Measurements from ENCODE around the gene COL18A1. TPM values are rescaled to one million over a fixed set of nuclear protein-coding genes. Genes with fewer than 3 reads are reported as not detected.
"Not testable (repeated sequence)": the region's sequence is repeated elsewhere in the genome, so short reads cannot be mapped to it uniquely, and the experiment has no call there.

The COL18A1 gene
- total RNA-seq, 1 donor: 8.6 TPM

- no peak overlapping the region for H3K4me3 ChIP-seq (ENCODE audit: low read length)
- no peaks in the 10 kb centered on the region for H3K9me3 ChIP-seq (ENCODE audit: low read depth, low read length)
- H3K27me3 ChIP-seq (ENCODE audit: insufficient read depth, low read length): no peaks in the 10 kb centered on the region
- peaks cover 12% of the 10 kb centered on the region for H3K4me1 ChIP-seq (ENCODE audit: insufficient read depth, low read length)
Observed at GRCh38 chr21:45439161-45439872, 34.4 kb downstream of the COL18A1 start.

GRCh38 chr21:45439901-45440461, 35.0 kb downstream of the COL18A1 start:
- no peaks in the 10 kb centered on the region for H3K9me3 ChIP-seq (ENCODE audit: low read depth, low read length)
- H3K4me1 ChIP-seq (ENCODE audit: insufficient read depth, low read length): peaks cover 12% of the 10 kb centered on the region
- no peak overlapping the region for H3K4me3 ChIP-seq (ENCODE audit: low read length)
- no peaks in the 10 kb centered on the region for H3K27me3 ChIP-seq (ENCODE audit: insufficient read depth, low read length)

GRCh38 chr21:45440736-45441350, 35.9 kb downstream of the COL18A1 start:
- Histone ChIP-seq H3K27me3 (ENCODE audit: insufficient read depth, low read length) (no peaks in the 10 kb centered on the region), H3K4me3 (ENCODE audit: low read length) (no peak overlapping the region), H3K4me1 (ENCODE audit: insufficient read depth, low read length) (peaks cover 12% of the 10 kb centered on the region), H3K9me3 (ENCODE audit: low read depth, low read length) (no peaks in the 10 kb centered on the region)

- Histone ChIP-seq H3K4me3 (ENCODE audit: low read length) (no peak overlapping the region), H3K9me3 (ENCODE audit: low read depth, low read length) (peaks cover 5% of the 10 kb centered on the region), H3K27me3 (ENCODE audit: insufficient read depth, low read length) (no peaks in the 10 kb centered on the region), H3K4me1 (ENCODE audit: insufficient read depth, low read length) (peaks cover 12% of the 10 kb centered on the region)
Observed at GRCh38 chr21:45441431-45442255, 36.7 kb downstream of the COL18A1 start.

GRCh38 chr21:45442276-45442675, 37.3 kb downstream of the COL18A1 start:
- Histone ChIP-seq H3K9me3 (ENCODE audit: low read depth, low read length) (peaks cover 5% of the 10 kb centered on the region), H3K27me3 (ENCODE audit: insufficient read depth, low read length) (no peaks in the 10 kb centered on the region), H3K4me1 (ENCODE audit: insufficient read depth, low read length) (peaks cover 12% of the 10 kb centered on the region), H3K4me3 (ENCODE audit: low read length) (no peak overlapping the region)

- H3K4me3 ChIP-seq (ENCODE audit: low read length); H3K27me3 ChIP-seq (ENCODE audit: insufficient read depth, low read length); H3K9me3 ChIP-seq (ENCODE audit: low read depth, low read length): not testable (repeated sequence)
- peaks cover 12% of the 10 kb centered on the region for H3K4me1 ChIP-seq (ENCODE audit: insufficient read depth, low read length)
Observed at GRCh38 chr21:45442686-45443594, 38.0 kb downstream of the COL18A1 start.

- H3K4me3 ChIP-seq (ENCODE audit: low read length): no peak overlapping the region
- no peaks in the 10 kb centered on the region for H3K27me3 ChIP-seq (ENCODE audit: insufficient read depth, low read length)
- peaks cover 5% of the 10 kb centered on the region for H3K9me3 ChIP-seq (ENCODE audit: low read depth, low read length)
- peaks cover 9% of the 10 kb centered on the region for H3K4me1 ChIP-seq (ENCODE audit: insufficient read depth, low read length)
Observed at GRCh38 chr21:45443595-45444181, 38.7 kb downstream of the COL18A1 start.

- Histone ChIP-seq H3K27me3 (ENCODE audit: insufficient read depth, low read length) (no peaks in the 10 kb centered on the region), H3K9me3 (ENCODE audit: low read depth, low read length) (peaks cover 5% of the 10 kb centered on the region), H3K4me1 (ENCODE audit: insufficient read depth, low read length) (peaks cover 3% of the 10 kb centered on the region), H3K4me3 (ENCODE audit: low read length) (no peak overlapping the region)
Observed at GRCh38 chr21:45444385-45444784, 39.4 kb downstream of the COL18A1 start.

- no peaks in the 10 kb centered on the region for H3K27me3 ChIP-seq (ENCODE audit: insufficient read depth, low read length)
- H3K9me3 ChIP-seq (ENCODE audit: low read depth, low read length): peaks cover 5% of the 10 kb centered on the region
- H3K4me1 ChIP-seq (ENCODE audit: insufficient read depth, low read length): no peaks in the 10 kb centered on the region
- no peak overlapping the region for H3K4me3 ChIP-seq (ENCODE audit: low read length)
Observed at GRCh38 chr21:45445369-45445768, 40.4 kb downstream of the COL18A1 start.

- peaks cover 5% of the 10 kb centered on the region for H3K9me3 ChIP-seq (ENCODE audit: low read depth, low read length)
- H3K4me3 ChIP-seq (ENCODE audit: low read length): no peak overlapping the region
- H3K27me3 ChIP-seq (ENCODE audit: insufficient read depth, low read length): no peaks in the 10 kb centered on the region
- H3K4me1 ChIP-seq (ENCODE audit: insufficient read depth, low read length): no peaks in the 10 kb centered on the region
Observed at GRCh38 chr21:45447821-45448220, 42.9 kb downstream of the COL18A1 start.

- no peaks in the 10 kb centered on the region for H3K4me1 ChIP-seq (ENCODE audit: insufficient read depth, low read length)
- no peaks in the 10 kb centered on the region for H3K27me3 ChIP-seq (ENCODE audit: insufficient read depth, low read length)
- peaks cover 5% of the 10 kb centered on the region for H3K9me3 ChIP-seq (ENCODE audit: low read depth, low read length)
- H3K4me3 ChIP-seq (ENCODE audit: low read length): no peak overlapping the region
Observed at GRCh38 chr21:45448283-45448809, 43.4 kb downstream of the COL18A1 start.

GRCh38 chr21:45448810-45449657, 44.1 kb downstream of the COL18A1 start:
- no peaks in the 10 kb centered on the region for H3K4me1 ChIP-seq (ENCODE audit: insufficient read depth, low read length)
- H3K27me3 ChIP-seq (ENCODE audit: insufficient read depth, low read length): no peaks in the 10 kb centered on the region
- H3K9me3 ChIP-seq (ENCODE audit: low read depth, low read length): peaks cover 5% of the 10 kb centered on the region
- no peak overlapping the region for H3K4me3 ChIP-seq (ENCODE audit: low read length)
